SJSA1 (cell line): ENCODE data around the gene BSND. TPM values are rescaled to one million over a fixed set of nuclear protein-coding genes. Genes with fewer than 3 reads are reported as not detected.

ENCODE experiments used
- DNase-seq, 2 experiments: peaks; one replicate each; pipeline ENCODE4 v3.0.0-alpha.2; 2015 to 2020; ENCODE audit warnings: low spot score in 2 of 2, low read depth in 1 of 2
- H3K27ac ChIP-seq: fragments of 250-450 bp; sonication (Bioruptor Pico); 2 replicates; pipeline ENCODE4 v1.5.1; 2020; ENCODE audit warnings: mild to moderate bottlenecking, moderate library complexity
- H3K27me3 ChIP-seq: fragments of 250-450 bp; sonication (Bioruptor Pico); replicated peaks from 2 replicates; pipeline ENCODE4 v1.5.1; 2020; ENCODE audit warnings: mild to moderate bottlenecking, moderate library complexity
- H3K36me3 ChIP-seq: fragments of 250-450 bp; sonication (Bioruptor Pico); 2 replicates; pipeline ENCODE4 v1.5.1; 2020; ENCODE audit warnings: mild to moderate bottlenecking
- H3K4me1 ChIP-seq: fragments of 250-450 bp; sonication (Bioruptor Pico); replicated peaks from 2 replicates; pipeline ENCODE4 v1.6.1; 2021; ENCODE audit warnings: mild to moderate bottlenecking
- H3K4me3 ChIP-seq: fragments of 250-450 bp; sonication (Bioruptor Pico); 2 replicates; pipeline ENCODE4 v1.5.1; 2020; ENCODE audit warnings: mild to moderate bottlenecking
- H3K9me3 ChIP-seq: fragments of 250-450 bp; sonication (Bioruptor Pico); replicated peaks from 2 replicates; pipeline ENCODE4 v1.5.1; 2020; ENCODE audit warnings: mild to moderate bottlenecking
- total RNA-seq: library from RNA; depleted of rRNA; stranded (reverse); fragments of >200 nt; shearing (Covaris generic); gene quantifications from 2 replicates; pipeline ENCODE4 v1.2.3, GENCODE V29; 2014

The BSND gene
- total RNA-seq, 1 experiment from 2014 or later: not detected

DNA sequence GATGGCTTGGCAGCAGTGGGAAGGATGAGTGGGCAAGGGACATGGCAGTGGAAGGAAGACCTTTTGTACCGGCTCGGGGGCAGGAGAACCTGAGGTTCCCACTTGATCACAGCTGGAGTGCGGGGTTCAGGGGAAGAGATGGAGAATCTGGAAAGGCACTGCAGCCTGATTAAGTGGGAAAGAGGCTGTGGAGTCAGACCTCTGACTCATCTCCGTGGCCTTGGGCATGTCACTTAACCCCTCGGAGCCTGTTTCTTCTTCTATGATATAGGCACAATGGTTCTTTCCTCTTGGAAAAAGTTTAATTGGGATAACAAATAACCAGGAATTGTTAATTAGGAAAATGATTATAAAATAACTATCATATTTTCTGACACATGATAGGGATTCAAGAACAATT is 31.4 kb upstream of the BSND start:
- Histone ChIP-seq H3K36me3 (no peaks in the 10 kb centered on the region), H3K27me3 (no peaks in the 10 kb centered on the region; the same call in 1 of the 2 replicates), H3K4me1 (peaks cover 26% of the 10 kb centered on the region), H3K4me3 (no peak overlapping the region), H3K27ac (no peak overlapping the region), H3K9me3 (no peaks in the 10 kb centered on the region)
- DNase-seq: no peak

DNA sequence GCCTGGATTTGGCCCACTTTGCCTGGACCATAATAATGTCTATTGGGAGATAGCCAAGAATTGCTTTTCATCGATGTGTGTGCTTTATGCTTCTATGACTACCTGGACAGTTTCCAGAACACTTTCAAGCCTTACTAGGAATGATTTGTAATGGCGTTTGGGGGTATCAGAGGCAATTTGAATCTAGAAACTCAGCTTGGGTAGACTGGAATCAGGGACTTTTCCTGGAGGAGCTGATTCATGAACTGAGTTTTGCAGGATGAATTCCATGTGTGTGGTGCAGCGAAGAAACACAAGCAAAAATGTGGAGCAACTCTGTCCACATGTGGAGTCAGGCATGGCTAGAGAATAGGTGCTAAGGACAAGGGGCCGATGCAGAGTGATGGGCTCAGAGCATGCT is 30.2 kb upstream of the BSND start:
- no peak for DNase-seq
- no peak overlapping the region for H3K4me3 ChIP-seq
- no peaks in the 10 kb centered on the region; the same call in 1 of the 2 replicates for H3K27me3 ChIP-seq
- no peaks in the 10 kb centered on the region for H3K36me3 ChIP-seq
- H3K4me1 ChIP-seq: peaks cover 26% of the 10 kb centered on the region
- no peaks in the 10 kb centered on the region for H3K9me3 ChIP-seq
- no peak overlapping the region for H3K27ac ChIP-seq

DNA sequence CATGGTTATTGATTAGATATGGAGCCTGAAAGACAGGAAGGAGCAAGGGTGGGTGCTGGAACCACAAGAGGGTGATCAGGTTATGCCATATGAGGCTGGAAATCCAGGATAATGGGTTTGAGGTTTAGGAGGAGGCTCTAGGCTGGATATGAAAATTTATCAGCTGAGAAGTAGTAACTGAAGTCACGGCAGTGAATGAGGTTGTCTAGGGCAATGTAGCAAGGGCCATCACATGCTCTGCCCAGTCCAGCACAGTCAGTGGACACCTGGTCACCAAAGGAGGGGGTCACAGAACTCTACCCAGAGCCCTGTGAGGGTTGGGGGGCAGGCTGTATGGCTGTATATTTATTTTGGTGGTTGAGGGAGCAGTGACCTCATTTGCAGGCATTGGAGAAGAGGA is 28.9 kb upstream of the BSND start:
- H3K36me3 ChIP-seq: no peaks in the 10 kb centered on the region
- no peak overlapping the region for H3K27ac ChIP-seq
- H3K27me3 ChIP-seq: no peaks in the 10 kb centered on the region; the same call in 1 of the 2 replicates
- H3K4me3 ChIP-seq: no peak overlapping the region
- no peak for DNase-seq
- H3K9me3 ChIP-seq: no peaks in the 10 kb centered on the region
- peaks cover 26% of the 10 kb centered on the region for H3K4me1 ChIP-seq

DNA sequence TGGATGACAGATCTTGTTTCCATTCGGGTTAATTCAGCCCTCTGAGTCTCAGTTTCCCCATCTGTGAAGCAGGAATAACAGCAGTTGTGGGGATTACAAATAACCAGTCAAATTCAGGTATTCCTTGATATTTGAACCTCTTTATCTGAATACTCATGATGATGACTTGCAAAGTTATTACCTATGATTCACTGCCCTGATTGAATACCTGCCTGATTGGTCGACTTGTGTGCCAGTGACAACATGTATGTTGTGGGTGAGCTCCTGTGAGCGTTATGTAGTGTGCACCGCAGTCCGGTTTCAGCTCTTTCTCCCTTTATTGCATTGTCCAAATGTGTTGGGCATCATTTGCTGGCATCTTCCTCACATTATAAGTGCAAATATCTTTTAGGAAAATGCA is 27.8 kb upstream of the BSND start:
- H3K27ac ChIP-seq: no peak overlapping the region
- H3K27me3 ChIP-seq: no peaks in the 10 kb centered on the region
- no peak for DNase-seq
- no peak overlapping the region for H3K4me3 ChIP-seq
- H3K9me3 ChIP-seq: no peaks in the 10 kb centered on the region
- no peaks in the 10 kb centered on the region for H3K36me3 ChIP-seq
- H3K4me1 ChIP-seq: peaks cover 19% of the 10 kb centered on the region

- Histone ChIP-seq H3K27me3 (no peaks in the 10 kb centered on the region), H3K36me3 (no peaks in the 10 kb centered on the region), H3K4me1 (peaks cover 15% of the 10 kb centered on the region), H3K4me3 (no peak overlapping the region), H3K27ac (no peak overlapping the region), H3K9me3 (no peaks in the 10 kb centered on the region)
- no peak for DNase-seq
Measured at GRCh38 chr1:54971317-54971791, 27.4 kb upstream of the BSND start.

- no peaks in the 10 kb centered on the region for H3K36me3 ChIP-seq
- no peak overlapping the region for H3K27ac ChIP-seq
- no peaks in the 10 kb centered on the region for H3K27me3 ChIP-seq
- no peak for DNase-seq
- no peaks in the 10 kb centered on the region for H3K9me3 ChIP-seq
- H3K4me3 ChIP-seq: no peak overlapping the region
- peaks cover 10% of the 10 kb centered on the region for H3K4me1 ChIP-seq
Measured at GRCh38 chr1:54972436-54972835, 26.3 kb upstream of the BSND start.

DNA sequence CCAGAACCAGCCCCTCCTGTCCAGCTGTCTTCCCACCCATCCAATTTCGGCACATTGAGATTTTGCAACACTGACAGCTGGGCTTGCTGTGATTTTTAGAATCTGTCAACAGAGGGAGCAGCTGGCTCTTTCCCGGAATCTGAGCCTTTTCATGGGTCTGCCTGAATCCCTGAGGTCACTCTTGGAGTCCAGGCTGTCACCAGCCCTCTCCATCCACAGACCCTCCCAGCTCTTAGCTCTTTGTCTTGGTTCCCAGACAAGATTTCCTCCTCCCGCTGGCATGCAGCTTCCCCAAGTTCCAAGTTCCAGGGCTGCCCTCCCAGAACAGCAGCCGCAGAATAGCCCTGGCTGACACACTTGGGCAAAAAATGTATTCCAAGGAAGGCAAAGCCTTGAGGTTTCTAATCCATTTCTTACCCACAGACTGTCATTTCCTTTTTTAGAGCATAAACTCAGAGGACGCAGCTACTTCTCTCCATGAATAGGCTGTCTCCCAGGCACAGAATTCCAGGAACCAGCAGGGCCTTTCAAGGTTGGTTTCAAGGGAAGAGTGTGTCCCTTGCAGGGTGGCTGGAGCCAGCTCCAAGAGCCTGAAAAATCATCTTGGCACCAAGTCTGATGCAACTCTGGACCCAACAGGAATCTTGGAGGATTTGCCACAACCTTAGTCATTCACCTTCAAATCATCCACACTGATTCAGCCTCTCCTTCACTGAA is 25.4 kb upstream of the BSND start:
- H3K36me3 ChIP-seq: no peaks in the 10 kb centered on the region
- no peaks in the 10 kb centered on the region; the same call in 1 of the 2 replicates for H3K27me3 ChIP-seq
- no peaks in the 10 kb centered on the region for H3K9me3 ChIP-seq
- H3K27ac ChIP-seq: no peak overlapping the region
- H3K4me1 ChIP-seq: peaks cover 8% of the 10 kb centered on the region
- DNase-seq: no peak
- H3K4me3 ChIP-seq: no peak overlapping the region

DNA sequence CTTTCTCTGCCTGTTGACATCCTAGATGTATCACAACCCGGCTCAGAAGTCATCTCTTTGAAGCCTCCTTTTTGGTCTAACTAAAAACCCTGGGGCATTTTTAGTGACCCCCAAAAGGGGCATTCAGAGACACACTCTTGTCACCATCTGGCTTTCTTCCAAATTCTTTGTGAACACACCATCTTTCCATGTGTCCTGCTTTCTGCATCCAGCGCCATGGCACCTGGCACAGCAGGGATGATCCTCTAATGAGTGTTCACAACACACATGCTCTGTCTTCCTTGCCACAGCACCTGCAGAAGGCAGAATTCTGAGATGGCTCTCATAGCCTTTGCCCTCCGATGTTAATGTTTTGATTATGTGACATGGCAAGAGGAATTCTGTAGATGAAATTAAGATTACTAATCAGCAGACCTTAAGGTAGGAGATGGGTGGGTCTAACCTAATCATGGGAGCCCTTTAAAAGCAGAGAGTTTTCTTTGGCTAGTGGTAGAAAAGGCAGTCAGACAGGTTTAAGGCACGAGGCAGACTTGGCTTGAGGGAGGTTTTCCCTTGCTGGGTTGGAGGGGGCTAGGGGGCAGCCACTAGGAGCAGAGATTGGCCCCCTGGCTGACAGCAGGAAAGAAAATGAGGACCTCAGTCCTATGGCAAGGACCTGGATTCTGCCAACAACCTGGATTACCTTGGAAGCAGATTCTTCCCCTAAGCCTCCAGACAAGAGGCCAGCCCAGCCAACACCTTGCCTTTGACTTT is 23.2 kb upstream of the BSND start:
- no peaks in the 10 kb centered on the region for H3K9me3 ChIP-seq
- no peak overlapping the region for H3K27ac ChIP-seq
- peaks cover 10% of the 10 kb centered on the region for H3K27me3 ChIP-seq
- no peak for DNase-seq
- H3K4me1 ChIP-seq: peaks cover 8% of the 10 kb centered on the region
- no peak overlapping the region for H3K4me3 ChIP-seq
- H3K36me3 ChIP-seq: no peaks in the 10 kb centered on the region

GRCh38 chr1:54976747-54977146 is 22.0 kb upstream of the BSND start:
- H3K27me3 ChIP-seq: peaks cover 18% of the 10 kb centered on the region

DNA sequence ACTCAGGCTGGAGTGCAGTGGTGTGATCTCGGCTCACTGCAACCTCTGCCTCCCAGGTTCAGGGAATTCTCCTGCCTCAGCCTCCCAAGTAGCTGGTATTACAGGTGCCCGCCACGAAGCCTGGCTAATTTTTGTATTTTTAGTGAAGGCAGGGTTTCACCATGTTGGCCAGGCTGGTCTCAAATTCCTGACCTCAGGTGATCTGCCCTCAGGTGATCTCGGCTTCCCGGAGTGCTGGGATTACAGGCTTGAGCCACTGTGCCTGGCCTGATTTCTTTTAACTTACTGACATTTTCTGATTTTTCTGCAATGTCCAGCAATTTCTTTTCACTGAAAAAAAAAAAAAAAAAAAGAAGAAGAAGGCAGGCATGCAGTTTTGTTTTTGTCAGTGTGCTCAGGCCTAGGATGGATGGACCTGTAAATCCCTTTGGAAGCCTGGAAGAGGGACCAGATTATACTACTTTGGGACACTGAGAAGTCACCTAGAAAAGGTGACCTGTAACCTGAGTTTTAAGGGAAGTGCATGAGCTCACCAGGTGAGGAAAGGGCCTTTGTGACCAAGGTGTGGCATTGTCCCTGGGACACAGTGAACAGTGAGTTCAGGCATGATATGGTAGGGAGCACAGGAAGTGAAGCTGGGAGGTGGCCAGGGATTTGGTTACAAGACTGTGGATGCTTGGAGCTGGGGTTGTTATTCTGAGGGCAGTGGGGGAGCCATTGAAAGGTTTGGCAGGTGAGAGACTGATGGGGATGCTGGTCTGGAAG is 21.0 kb upstream of the BSND start:
- Histone ChIP-seq H3K4me3 (no peak overlapping the region), H3K36me3 (no peaks in the 10 kb centered on the region), H3K9me3 (no peaks in the 10 kb centered on the region), H3K27me3 (peaks cover 18% of the 10 kb centered on the region), H3K27ac (no peak overlapping the region), H3K4me1 (no peaks in the 10 kb centered on the region)
- DNase-seq: no peak

More at GRCh38 chr1:54976747-54977146, 22.0 kb upstream of the BSND start:
- DNase-seq: no peak
- Histone ChIP-seq H3K36me3 (no peaks in the 10 kb centered on the region), H3K4me1 (no peaks in the 10 kb centered on the region; the same call in 1 of the 2 replicates), H3K27ac (no peak overlapping the region), H3K4me3 (no peak overlapping the region), H3K9me3 (no peaks in the 10 kb centered on the region)

GRCh38 chr1:54978528-54979326 is 20.0 kb upstream of the BSND start:
- H3K4me3 ChIP-seq: no peak overlapping the region
- no peak overlapping the region for H3K27ac ChIP-seq
- H3K9me3 ChIP-seq: no peaks in the 10 kb centered on the region
- H3K4me1 ChIP-seq: no peaks in the 10 kb centered on the region
- no peaks in the 10 kb centered on the region for H3K36me3 ChIP-seq
- H3K27me3 ChIP-seq: peaks cover 18% of the 10 kb centered on the region
- no peak for DNase-seq

- Histone ChIP-seq H3K36me3 (no peaks in the 10 kb centered on the region), H3K27me3 (peaks cover 22% of the 10 kb centered on the region), H3K4me1 (no peaks in the 10 kb centered on the region), H3K9me3 (no peaks in the 10 kb centered on the region), H3K27ac (no peak overlapping the region), H3K4me3 (no peak overlapping the region)
- DNase-seq: no peak
Measured at GRCh38 chr1:54979327-54979891, 19.3 kb upstream of the BSND start.

DNA sequence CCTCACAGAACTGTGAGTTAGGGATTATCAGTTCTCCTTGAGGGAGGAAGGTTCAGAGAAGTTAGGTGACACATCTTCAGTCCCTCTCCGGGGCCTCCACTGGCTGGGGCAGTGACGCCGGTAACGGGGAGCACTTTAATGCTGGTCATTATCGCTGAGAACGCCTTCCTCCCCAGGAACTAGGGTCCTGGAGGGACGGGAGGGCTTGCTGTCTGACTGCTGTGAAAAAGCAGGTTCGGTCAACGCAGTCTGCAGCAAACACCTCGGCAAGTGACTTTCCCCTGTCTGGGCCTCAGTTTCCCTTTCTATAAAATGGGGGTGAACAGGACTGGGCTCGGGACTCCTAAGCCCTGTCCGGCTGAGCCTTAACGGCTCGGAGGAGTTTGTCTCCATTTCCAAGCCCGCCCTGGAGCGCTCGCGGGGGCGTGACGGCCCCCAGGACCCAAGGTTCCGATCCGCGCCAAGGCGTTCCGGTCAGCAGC is 18.6 kb upstream of the BSND start:
- Histone ChIP-seq H3K9me3 (no peaks in the 10 kb centered on the region), H3K4me3 (no peak overlapping the region), H3K36me3 (no peaks in the 10 kb centered on the region), H3K27me3 (peaks cover 23% of the 10 kb centered on the region), H3K27ac (no peak overlapping the region), H3K4me1 (no peaks in the 10 kb centered on the region)
- DNase-seq: no peak
